CD4-positive, CD25-positive, alpha-beta regulatory T cell (primary cell): Measurements from ENCODE around the gene FITM2. TPM values are rescaled to one million over a fixed set of nuclear protein-coding genes. Genes with fewer than 3 reads are reported as not detected.
"Not testable (repeated sequence)": the region's sequence is repeated elsewhere in the genome, so short reads cannot be mapped to it uniquely, and the experiment has no call there.

ENCODE experiments used
- ATAC-seq, 2 donors: fragments of 150-1000 bp; cut with Tn5 transposase; one replicate each; pipeline ENCODE4 v1.10.0; 2021; ENCODE audit warnings: low read depth in 2 of 2, moderate number of reproducible peaks in 2 of 2, moderate library complexity in 1 of 2
- DNase-seq, 3 donors: peaks; one replicate each; pipeline versions ENCODE4 v3.0.0 to v3.0.0-alpha.2; 2012 to 2022; ENCODE audit warnings: mixed read lengths in 1 of 3
- H3K27ac ChIP-seq: one replicate; pipeline ENCODE4 v1.7.0; 2013; ENCODE audit warnings: mild to moderate bottlenecking, low read length; ENCODE audit not compliant: insufficient read depth, poor library complexity, severe bottlenecking
- H3K27me3 ChIP-seq: one replicate; pipeline ENCODE4 v1.7.0; 2013; ENCODE audit warnings: low read length; ENCODE audit not compliant: control insufficient read depth, insufficient read depth
- H3K36me3 ChIP-seq: one replicate; pipeline ENCODE4 v1.7.0; 2013; ENCODE audit warnings: mild to moderate bottlenecking, low read length, moderate library complexity; ENCODE audit not compliant: control insufficient read depth, insufficient read depth
- H3K4me1 ChIP-seq: 2 replicates; pipeline ENCODE4 v1.7.0; 2013; ENCODE audit warnings: mild to moderate bottlenecking, low read length; ENCODE audit not compliant: insufficient read depth, control insufficient read depth, poor library complexity, severe bottlenecking
- H3K4me3 ChIP-seq: one replicate; pipeline ENCODE4 v1.7.0; 2013; ENCODE audit warnings: low read depth, mild to moderate bottlenecking, low read length, moderate library complexity
- H3K9me3 ChIP-seq, 2 experiments: 1 replicate in 1 of 2; 2 replicates in 1 of 2; pipeline ENCODE4 v1.7.0; 2013; ENCODE audit warnings: low read length in 2 of 2, mild to moderate bottlenecking in 1 of 2, moderate library complexity in 1 of 2; ENCODE audit not compliant: control insufficient read depth in 2 of 2
- H3K27ac Mint-ChIP-seq, 3 donors: one replicate each; pipeline ENCODE4 v1.8.0; 2020 to 2022; ENCODE audit warnings: mild to moderate bottlenecking in 3 of 3, mixed read lengths in 3 of 3, moderate library complexity in 2 of 3
- H3K27me3 Mint-ChIP-seq: one replicate; pipeline ENCODE4 v1.8.0; 2022; ENCODE audit warnings: mild to moderate bottlenecking, mixed read lengths
- H3K36me3 Mint-ChIP-seq: one replicate; pipeline ENCODE4 v1.8.0; 2020; ENCODE audit warnings: mixed read lengths
- H3K4me1 Mint-ChIP-seq, 4 donors: one replicate each; pipeline ENCODE4 v1.8.0; 2020 to 2022; ENCODE audit warnings: mixed read lengths in 4 of 4, mild to moderate bottlenecking in 1 of 4
- H3K4me3 Mint-ChIP-seq, 4 donors: one replicate each; pipeline ENCODE4 v1.8.0; 2020 to 2022; ENCODE audit warnings: mild to moderate bottlenecking in 4 of 4, mixed read lengths in 4 of 4, moderate library complexity in 3 of 4
- H3K9me3 Mint-ChIP-seq, 7 donors: one replicate each; pipeline ENCODE4 v1.8.0; 2020 to 2022; ENCODE audit warnings: mixed read lengths in 7 of 7, mild to moderate bottlenecking in 3 of 7, moderate library complexity in 2 of 7
- polyA plus RNA-seq, 4 donors: library from polyadenylated mRNA; unstranded; fragments of 300-500 nt; fragmentation: Illumina TruSeq; gene quantifications; one replicate each; pipeline ENCODE4 v1.2.3, GENCODE V29; 2021
- total RNA-seq: library from RNA; stranded (reverse); gene quantifications from one replicate; pipeline ENCODE4 v1.2.3, GENCODE V29; 2022

FITM2 gene
- total and polyA plus RNA-seq, 5 donors from 2014 or later = 0.73 to 4.4 (median 1.3) TPM

DNA sequence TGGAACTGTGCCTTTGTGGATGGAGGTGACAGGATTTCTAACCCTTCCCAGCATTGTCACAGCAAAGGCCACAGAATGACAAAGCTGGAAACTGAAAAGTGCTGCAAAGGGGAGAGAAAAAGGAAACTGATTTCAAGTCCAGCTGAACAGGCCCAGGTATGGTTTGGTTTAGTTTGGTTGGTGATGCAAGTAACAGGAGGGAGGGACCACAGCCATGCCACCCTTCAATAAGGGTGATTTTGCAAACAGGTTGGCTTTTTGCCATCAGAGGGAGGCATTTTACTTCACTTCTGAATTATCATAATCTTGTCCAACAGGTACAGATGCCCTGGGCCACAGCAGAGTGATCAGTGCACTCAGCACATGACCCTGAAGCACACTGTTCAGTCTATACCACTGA is 6.6 kb downstream of the FITM2 start:
- Mint-ChIP-seq H3K9me3 (peaks cover 0 to 1% (median 0%) of the 10 kb centered on the region in 7 donors), H3K4me3 (no peak overlapping the region), H3K4me1 (peaks cover 3 to 17% (median 11%) of the 10 kb centered on the region in 4 donors), H3K27me3 (no peaks in the 10 kb centered on the region), H3K27ac (no peak overlapping the region), H3K36me3 (peaks cover 23% of the 10 kb centered on the region)
- peaks cover 9% of the 10 kb centered on the region for H3K36me3 ChIP-seq
- no peak for ATAC-seq
- peaks cover under 1% of the 10 kb centered on the region for H3K4me1 ChIP-seq
- no peak for DNase-seq
- H3K4me3 ChIP-seq = no peak overlapping the region
- no peak overlapping the region for H3K27ac ChIP-seq
- no peaks in the 10 kb centered on the region for H3K9me3 ChIP-seq
- no peaks in the 10 kb centered on the region for H3K27me3 ChIP-seq

DNA sequence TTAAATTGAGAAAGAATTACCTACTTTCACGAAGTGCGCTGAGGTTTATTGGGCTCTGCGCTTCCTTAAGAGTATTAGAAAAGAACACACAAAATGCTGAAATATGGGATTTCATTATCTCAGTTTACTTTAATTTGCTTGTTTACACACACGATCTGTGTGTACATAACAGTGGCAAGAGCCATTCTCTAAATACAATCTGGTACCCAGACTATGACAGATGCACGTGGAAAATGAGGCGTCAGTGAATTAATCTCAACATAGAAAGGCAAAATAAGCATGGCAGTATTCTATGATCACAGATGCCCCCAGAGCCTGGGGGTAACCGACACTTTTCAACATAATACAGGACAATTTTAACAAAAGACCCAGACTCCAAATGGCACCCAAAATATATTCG is 8.3 kb downstream of the FITM2 start:
- Mint-ChIP-seq H3K9me3 (peaks cover 0 to 1% (median 0%) of the 10 kb centered on the region in 7 donors), H3K36me3 (peaks cover 23% of the 10 kb centered on the region), H3K27me3 (no peaks in the 10 kb centered on the region), H3K27ac (no peak overlapping the region), H3K4me1 (peaks cover 5 to 11% (median 10%) of the 10 kb centered on the region in 4 donors), H3K4me3 (no peak overlapping the region)
- no peak for ATAC-seq
- no peaks in the 10 kb centered on the region for H3K9me3 ChIP-seq
- H3K4me3 ChIP-seq = no peak overlapping the region
- no peak overlapping the region for H3K27ac ChIP-seq
- no peaks in the 10 kb centered on the region for H3K27me3 ChIP-seq
- no peaks in the 10 kb centered on the region for H3K4me1 ChIP-seq
- peaks cover 9% of the 10 kb centered on the region for H3K36me3 ChIP-seq
- no peak for DNase-seq

DNA sequence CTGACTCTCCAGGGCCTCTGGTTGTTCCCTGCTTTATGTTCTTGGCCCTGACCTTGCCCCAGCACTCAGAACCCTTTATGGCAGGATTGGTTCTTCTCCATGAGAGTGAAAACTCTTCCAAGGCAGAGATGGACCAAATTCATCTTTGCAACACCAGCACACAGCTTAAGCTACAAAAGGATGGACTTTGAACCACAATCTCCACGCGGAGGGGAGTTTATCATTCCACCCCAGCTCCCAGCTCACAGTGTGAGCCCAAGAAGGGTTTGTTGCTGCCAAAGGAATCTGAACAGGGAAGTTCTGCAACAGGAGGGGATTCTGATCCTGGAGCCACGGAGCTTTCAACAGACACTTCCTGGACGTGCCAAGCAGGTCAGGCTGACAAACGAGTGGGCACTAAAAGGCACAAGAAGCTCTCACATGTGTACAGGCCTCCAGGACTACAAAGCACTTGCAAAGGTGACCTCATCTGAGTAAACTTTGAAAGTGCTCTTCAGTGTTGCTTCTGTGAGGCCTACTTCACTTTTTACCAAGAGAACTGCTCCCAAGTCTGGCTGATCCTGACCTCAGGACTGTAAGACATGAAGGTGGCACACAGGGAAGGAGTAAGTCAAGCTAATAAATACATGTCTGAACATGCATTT is 8.9 kb downstream of the FITM2 start:
- DNase-seq (no peak), ATAC-seq (no peak)
- Histone ChIP-seq H3K4me1 (no peaks in the 10 kb centered on the region), H3K27ac (no peak overlapping the region), H3K4me3 (no peak overlapping the region), H3K27me3 (no peaks in the 10 kb centered on the region), H3K9me3 (no peaks in the 10 kb centered on the region), H3K36me3 (peaks cover 9% of the 10 kb centered on the region)
- no peak overlapping the region for H3K4me3 Mint-ChIP-seq
- H3K36me3 Mint-ChIP-seq = peaks cover 23% of the 10 kb centered on the region
- H3K9me3 Mint-ChIP-seq = peaks cover 0 to 1% (median 0%) of the 10 kb centered on the region in 7 donors
- no peak overlapping the region for H3K27ac Mint-ChIP-seq
- H3K4me1 Mint-ChIP-seq = peaks cover 5 to 11% (median 10%) of the 10 kb centered on the region in 4 donors
- H3K27me3 Mint-ChIP-seq = no peaks in the 10 kb centered on the region

DNA sequence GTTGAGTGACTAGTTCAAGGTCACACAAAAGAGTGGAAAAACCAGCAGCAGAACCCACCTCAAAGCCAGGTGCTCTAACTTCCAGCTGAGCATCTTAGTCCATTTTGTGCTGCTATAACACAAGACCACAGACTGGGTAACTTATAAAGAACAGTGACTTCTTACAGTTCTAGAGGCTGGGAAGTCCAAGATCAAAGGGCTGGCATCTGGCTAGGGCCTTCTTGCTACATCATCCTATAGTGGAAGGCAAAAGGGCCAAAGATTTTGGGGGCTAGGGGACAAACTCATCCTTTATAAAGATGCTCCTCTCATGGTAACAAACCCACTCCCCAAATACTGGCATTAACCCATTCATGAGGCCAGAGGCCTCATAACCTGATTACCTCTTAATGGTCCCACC is 9.7 kb downstream of the FITM2 start:
- no peak for ATAC-seq
- peaks cover 5 to 10% (median 9%) of the 10 kb centered on the region in 4 donors for H3K4me1 Mint-ChIP-seq

DNA sequence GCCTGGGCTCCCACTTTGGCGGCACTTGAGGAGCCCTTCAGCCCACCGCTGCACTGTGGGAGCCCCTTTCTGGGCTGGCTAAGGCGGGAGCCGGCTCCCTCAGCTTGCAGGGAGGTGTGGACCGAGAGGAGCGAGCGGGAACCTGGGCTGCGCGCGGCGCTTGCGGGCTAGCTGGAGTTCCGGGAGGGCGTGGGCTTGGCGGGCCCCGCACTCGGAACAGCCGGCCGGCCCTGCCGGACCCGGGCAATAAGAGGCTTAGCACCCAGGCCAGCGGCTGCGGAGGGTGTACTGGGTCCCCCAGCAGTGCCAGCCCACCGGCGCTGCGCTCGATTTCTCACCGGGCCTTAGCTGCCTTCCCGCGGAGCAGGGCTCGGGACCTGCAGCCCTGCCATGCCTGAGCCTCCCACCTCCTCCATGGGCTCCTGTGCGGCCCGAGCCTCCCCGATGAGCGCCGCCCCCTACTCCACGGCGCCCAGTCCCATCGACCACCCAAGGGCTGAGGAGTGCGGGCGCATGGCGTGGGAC is 11.9 kb downstream of the FITM2 start:
- not testable (repeated sequence) for H3K27me3 ChIP-seq, H3K9me3 ChIP-seq, H3K4me1 ChIP-seq, H3K9me3 Mint-ChIP-seq, H3K4me3 ChIP-seq, ATAC-seq, H3K4me3 Mint-ChIP-seq, H3K36me3 ChIP-seq, H3K27me3 Mint-ChIP-seq, H3K27ac ChIP-seq, H3K27ac Mint-ChIP-seq, DNase-seq
- H3K4me1 Mint-ChIP-seq = peaks cover 5 to 10% (median 8%) of the 10 kb centered on the region in 4 donors
- peaks cover 13% of the 10 kb centered on the region for H3K36me3 Mint-ChIP-seq

More for the DNA sequence above, 9.7 kb downstream of the FITM2 start:
- no peaks in the 10 kb centered on the region for H3K27me3 Mint-ChIP-seq
- no peak for DNase-seq
- no peak overlapping the region for H3K4me3 Mint-ChIP-seq
- H3K9me3 ChIP-seq = no peaks in the 10 kb centered on the region
- no peak overlapping the region for H3K4me3 ChIP-seq
- no peak overlapping the region for H3K27ac Mint-ChIP-seq
- H3K36me3 ChIP-seq = peaks cover 3% of the 10 kb centered on the region
- H3K27me3 ChIP-seq = no peaks in the 10 kb centered on the region
- peaks cover 0 to 1% (median 0%) of the 10 kb centered on the region in 7 donors for H3K9me3 Mint-ChIP-seq
- H3K36me3 Mint-ChIP-seq = peaks cover 19% of the 10 kb centered on the region
- no peaks in the 10 kb centered on the region for H3K4me1 ChIP-seq
- no peak overlapping the region for H3K27ac ChIP-seq

DNA sequence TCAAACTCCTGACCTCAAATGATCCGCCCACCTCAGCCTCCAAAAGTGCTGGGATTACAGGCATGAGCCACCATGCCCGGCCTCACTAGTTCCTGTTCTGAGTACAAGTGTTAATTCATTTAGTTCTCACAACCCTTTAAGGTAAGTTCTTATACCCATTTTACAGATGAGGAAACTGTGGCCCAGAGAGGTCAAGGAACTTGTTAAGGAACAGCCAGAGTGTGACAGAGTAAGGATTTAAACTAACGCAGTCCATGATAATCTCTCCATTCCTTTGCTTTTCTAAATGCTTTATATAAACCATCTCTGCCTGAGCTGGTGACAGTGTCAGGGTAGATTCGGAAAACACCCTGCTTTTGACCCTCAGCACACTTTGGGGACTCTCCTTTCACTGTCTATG is 13.3 kb downstream of the FITM2 start:
- H3K4me1 ChIP-seq = no peaks in the 10 kb centered on the region
- no peak overlapping the region for H3K4me3 ChIP-seq
- Mint-ChIP-seq H3K27me3 (no peaks in the 10 kb centered on the region), H3K4me1 (peaks cover 5 to 9% (median 7%) of the 10 kb centered on the region in 4 donors), H3K4me3 (no peak overlapping the region), H3K27ac (peak overlapping the region in 1 of 3 donors; percentile 43), H3K9me3 (no peaks in the 10 kb centered on the region), H3K36me3 (peaks cover 16% of the 10 kb centered on the region)
- no peaks in the 10 kb centered on the region for H3K9me3 ChIP-seq
- ATAC-seq (no peak), DNase-seq (no peak)
- H3K27ac ChIP-seq = no peak overlapping the region
- H3K36me3 ChIP-seq = no peaks in the 10 kb centered on the region
- H3K27me3 ChIP-seq = no peaks in the 10 kb centered on the region

DNA sequence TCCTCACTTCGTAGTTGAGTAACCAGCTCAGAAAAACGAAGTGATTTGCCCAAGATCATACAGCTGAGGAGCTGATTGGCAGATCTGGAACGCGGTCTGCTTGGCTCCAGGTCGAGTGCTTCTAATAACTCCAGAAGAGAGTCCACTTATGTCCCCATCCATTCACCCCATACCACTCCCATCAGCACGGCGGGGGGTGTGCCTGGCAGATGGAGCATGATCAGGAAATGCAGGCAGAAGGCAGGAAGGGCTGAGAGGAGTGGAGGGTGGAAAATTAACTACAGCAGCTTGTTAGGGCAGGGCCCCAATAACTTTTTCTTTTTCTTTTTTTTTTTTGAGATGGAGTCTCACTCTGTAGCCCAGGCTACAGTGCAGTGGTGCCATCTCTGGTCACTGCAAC is 15.0 kb downstream of the FITM2 start:
- no peak for ATAC-seq
- Mint-ChIP-seq H3K4me3 (no peak overlapping the region), H3K36me3 (peaks cover 16% of the 10 kb centered on the region), H3K27ac (peak overlapping the region in 1 of 3 donors; percentile 64), H3K4me1 (peaks cover 0 to 6% (median 4%) of the 10 kb centered on the region in 4 donors), H3K27me3 (no peaks in the 10 kb centered on the region), H3K9me3 (no peaks in the 10 kb centered on the region)
- no peaks in the 10 kb centered on the region for H3K36me3 ChIP-seq
- no peak overlapping the region for H3K27ac ChIP-seq
- H3K4me1 ChIP-seq = no peaks in the 10 kb centered on the region
- H3K9me3 ChIP-seq = no peaks in the 10 kb centered on the region
- DNase-seq = no peak
- H3K4me3 ChIP-seq = no peak overlapping the region
- H3K27me3 ChIP-seq = no peaks in the 10 kb centered on the region

DNA sequence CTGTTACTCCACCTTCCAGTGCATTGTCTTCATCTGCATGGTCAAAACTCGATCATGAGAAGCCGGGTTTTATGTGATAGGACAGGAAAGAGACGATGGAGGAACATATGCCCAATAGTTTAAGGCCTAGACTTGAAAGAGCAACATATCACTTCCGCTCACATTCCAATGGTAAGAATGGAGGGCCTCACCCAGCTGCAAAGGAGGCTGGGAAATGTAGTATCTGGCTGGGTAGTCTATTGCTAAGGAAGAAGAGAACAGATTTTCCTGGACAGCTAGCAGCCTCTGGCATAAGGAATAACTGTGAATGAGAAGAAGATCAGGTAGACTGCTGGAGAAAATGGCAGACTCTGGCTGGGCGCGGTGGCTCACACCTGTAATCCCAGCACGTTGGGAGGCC is 19.2 kb downstream of the FITM2 start:
- Mint-ChIP-seq H3K4me3 (no peak overlapping the region), H3K36me3 (peaks cover 37% of the 10 kb centered on the region), H3K27ac (no peak overlapping the region), H3K9me3 (no peaks in the 10 kb centered on the region), H3K4me1 (peaks cover 0 to 3% (median under 1%) of the 10 kb centered on the region in 4 donors), H3K27me3 (no peaks in the 10 kb centered on the region)
- ATAC-seq = no peak
- Histone ChIP-seq H3K4me1 (no peaks in the 10 kb centered on the region), H3K36me3 (peaks cover 2% of the 10 kb centered on the region), H3K4me3 (no peak overlapping the region), H3K9me3 (no peaks in the 10 kb centered on the region), H3K27me3 (no peaks in the 10 kb centered on the region), H3K27ac (no peak overlapping the region)
- no peak for DNase-seq
